ENCODE data around the gene C5orf47. TPM values are rescaled to one million over a fixed set of nuclear protein-coding genes. Genes with fewer than 3 reads are reported as not detected.

C5orf47 gene
- total and polyA plus RNA-seq, 2 of the 8 experiments (the other 6 are each of a cell fraction or from before 2014, with no cell fraction given), result 0.11 TPM; not detected in 1

- peaks cover 4 to 18% (median 15%) of the 10 kb centered on the region in 4 experiments for H3K4me1 ChIP-seq (replicated peaks in 1 of 4; ENCODE audit: control insufficient read depth in 3 of 4, insufficient read depth in 4 of 4, low read length in 3 of 4)
- no peak overlapping the region; a peak in 1 of 4 replicates for H3K4me2 ChIP-seq (ENCODE audit: insufficient read depth in 1 of 2, low read depth in 2 of 2, low read length in 2 of 2)
- H4K91ac ChIP-seq (replicated peaks; ENCODE audit: insufficient read length, low read length), result peak overlapping the region; percentile 14
- no peaks in the 10 kb centered on the region; a peak in 1 of 7 replicates for H3K27me3 ChIP-seq (replicated peaks in 1 of 4; ENCODE audit: control insufficient read depth in 3 of 4, extremely low read depth in 1 of 4, insufficient read depth in 3 of 4, low read length in 3 of 4)
- no peak for TF ChIP-seq SP4 (IDR thresholded peaks at IDR 0.05; ENCODE audit: low read length)
- WGBS, 2 experiments (ENCODE audit: extremely low coverage in 1 of 2, insufficient coverage in 1 of 2, insufficient read length in 1 of 2, insufficient replicate concordance in 2 of 2, low coverage in 1 of 2, low lambda C conversion rate in 2 of 2, missing lambda C conversion rate in 1 of 2), result 88% methylated on average over 5 of the region's 5 CpGs; no CpG with 5 or more reads in 1 of the 2 experiments
- no peaks in the 10 kb centered on the region for H3K9me3 ChIP-seq (ENCODE audit: insufficient read depth in 2 of 2, low read depth in 1 of 2, low read length in 1 of 2)
- H3K18ac ChIP-seq (ENCODE audit: extremely low read depth, low read length), result no peak overlapping the region
- H3K79me1 ChIP-seq (ENCODE audit: low read depth, low read length), result no peaks in the 10 kb centered on the region
- H2AK5ac ChIP-seq (ENCODE audit: low read depth, low read length), result no peak overlapping the region
- peaks cover 5% of the 10 kb centered on the region for H3K23me2 ChIP-seq (ENCODE audit: low read depth, low read length)
- H3K27ac ChIP-seq (ENCODE audit: low read depth, low read length), result no peak overlapping the region
- H3K4ac ChIP-seq (replicated peaks; ENCODE audit: insufficient read length, low read depth, low read length), result no peak overlapping the region
- no peak overlapping the region for H4K8ac ChIP-seq (ENCODE audit: extremely low read depth, insufficient read depth, low read length)
- CTCF ChIA-PET (ENCODE audit: partially characterized antibody), result interaction anchor here (0.6 to 4.1 kb wide), 12 partner anchors 13 to 616 kb away, joined by 3 to 28 read pairs (median 4); no protein-coding TSS in a partner anchor
- no peak for FAIRE-seq
- H3K36me3 ChIP-seq (ENCODE audit: control insufficient read depth in 2 of 4, insufficient read depth in 4 of 4, low read length in 3 of 4), result no peaks in the 10 kb centered on the region
- no peak overlapping the region for H3K14ac ChIP-seq (ENCODE audit: insufficient read length)
- peak overlapping the region; percentile 18; the same call in 1 of the 2 replicates for H2BK5ac ChIP-seq (ENCODE audit: low read depth, low read length)
- peak overlapping the region; percentile 92; the same call in 1 of the 2 replicates for H2BK12ac ChIP-seq (ENCODE audit: low read depth, low read length)
- H2BK20ac ChIP-seq (ENCODE audit: low read length), result peak overlapping the region; percentile 87; the same call in 1 of the 2 replicates
- peak overlapping the region; percentile 38 for H2BK120ac ChIP-seq (replicated peaks; ENCODE audit: low read depth, low read length)
- no peak for DNase-seq (ENCODE audit: low read depth in 1 of 2, low spot score in 2 of 2)
- no peaks in the 10 kb centered on the region for H3K79me2 ChIP-seq (ENCODE audit: control insufficient read depth in 1 of 2, insufficient read depth in 2 of 2, low read length in 2 of 2)
- H3K56ac ChIP-seq (replicated peaks; ENCODE audit: insufficient read length, low read depth, low read length), result no peak overlapping the region
- no peak overlapping the region for H3K4me3 ChIP-seq (ENCODE audit: extremely low read depth in 1 of 4, insufficient read depth in 2 of 4, low read depth in 3 of 4, low read length in 4 of 4)
- no peaks in the 10 kb centered on the region for H4K20me1 ChIP-seq (replicated peaks in 1 of 2; ENCODE audit: control insufficient read depth in 1 of 2, insufficient read depth in 2 of 2, low read length in 2 of 2)
- peak overlapping the region; percentile 82; the same call in 1 of the 2 replicates for H2BK15ac ChIP-seq (ENCODE audit: low read length)
- H3K9ac ChIP-seq (replicated peaks in 1 of 4; ENCODE audit: extremely low read depth in 1 of 4, low read depth in 3 of 4, low read length in 3 of 4), result no peak overlapping the region
- no peak overlapping the region for H2AFZ ChIP-seq (ENCODE audit: low read length)
- H4K5ac ChIP-seq (ENCODE audit: insufficient read length, low read depth, low read length), result no peak overlapping the region
- no peak overlapping the region for H3K23ac ChIP-seq (ENCODE audit: insufficient read length)
- POLR2A ChIA-PET (ENCODE audit: partially characterized antibody), result interaction anchor here (1.4 to 2.3 kb wide), 3 partner anchors 9 to 356 kb away, joined by 4 to 35 read pairs (median 8); partner anchors contain the start of gene BOD1
Observed at GRCh38 chr5:173971681-173972345, 17.2 kb upstream of the C5orf47 start.

Measured in H1 (cell line).